Neural progenitor cell (in vitro differentiated cells): ENCODE data around the gene ABCD2.

Experiments
- EZH2 ChIP-seq: fragments of 200-600 bp; sonication (generic); IDR thresholded peaks from 2 replicates; pipeline ENCODE4 v1.6.1; 2017; ENCODE audit warnings: antibody characterized with exemption, mild to moderate bottlenecking, moderate library complexity
- EZH2phosphoT487 ChIP-seq: fragments of 200-600 bp; sonication (generic); IDR thresholded peaks from 2 replicates; pipeline ENCODE4 v1.6.1; 2017; ENCODE audit warnings: antibody characterized with exemption
- TF ChIP-seq, protein P1 (sequence below): fragments of 200-600 bp; sonication (generic); IDR thresholded peaks from 2 replicates; pipeline ENCODE4 v1.5.1; 2017; ENCODE audit warnings: antibody characterized with exemption, mild to moderate bottlenecking

- TF ChIP-seq, protein P1, sequence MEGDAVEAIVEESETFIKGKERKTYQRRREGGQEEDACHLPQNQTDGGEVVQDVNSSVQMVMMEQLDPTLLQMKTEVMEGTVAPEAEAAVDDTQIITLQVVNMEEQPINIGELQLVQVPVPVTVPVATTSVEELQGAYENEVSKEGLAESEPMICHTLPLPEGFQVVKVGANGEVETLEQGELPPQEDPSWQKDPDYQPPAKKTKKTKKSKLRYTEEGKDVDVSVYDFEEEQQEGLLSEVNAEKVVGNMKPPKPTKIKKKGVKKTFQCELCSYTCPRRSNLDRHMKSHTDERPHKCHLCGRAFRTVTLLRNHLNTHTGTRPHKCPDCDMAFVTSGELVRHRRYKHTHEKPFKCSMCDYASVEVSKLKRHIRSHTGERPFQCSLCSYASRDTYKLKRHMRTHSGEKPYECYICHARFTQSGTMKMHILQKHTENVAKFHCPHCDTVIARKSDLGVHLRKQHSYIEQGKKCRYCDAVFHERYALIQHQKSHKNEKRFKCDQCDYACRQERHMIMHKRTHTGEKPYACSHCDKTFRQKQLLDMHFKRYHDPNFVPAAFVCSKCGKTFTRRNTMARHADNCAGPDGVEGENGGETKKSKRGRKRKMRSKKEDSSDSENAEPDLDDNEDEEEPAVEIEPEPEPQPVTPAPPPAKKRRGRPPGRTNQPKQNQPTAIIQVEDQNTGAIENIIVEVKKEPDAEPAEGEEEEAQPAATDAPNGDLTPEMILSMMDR: no peak
- TF ChIP-seq EZH2phosphoT487: no peak
- TF ChIP-seq EZH2: no peak
These were observed 85.7 kb downstream of the ABCD2 start for GRCh38 chr12:39533951-39534350.
